Kidney tubule cell (primary cell): Measurements from ENCODE around the gene IRF1.

ENCODE experiments used
- DNase-seq: peaks from one replicate; pipeline ENCODE4 v3.0.0-alpha.2; 2018; ENCODE audit warnings: low spot score

The IRF1 gene

DNA sequence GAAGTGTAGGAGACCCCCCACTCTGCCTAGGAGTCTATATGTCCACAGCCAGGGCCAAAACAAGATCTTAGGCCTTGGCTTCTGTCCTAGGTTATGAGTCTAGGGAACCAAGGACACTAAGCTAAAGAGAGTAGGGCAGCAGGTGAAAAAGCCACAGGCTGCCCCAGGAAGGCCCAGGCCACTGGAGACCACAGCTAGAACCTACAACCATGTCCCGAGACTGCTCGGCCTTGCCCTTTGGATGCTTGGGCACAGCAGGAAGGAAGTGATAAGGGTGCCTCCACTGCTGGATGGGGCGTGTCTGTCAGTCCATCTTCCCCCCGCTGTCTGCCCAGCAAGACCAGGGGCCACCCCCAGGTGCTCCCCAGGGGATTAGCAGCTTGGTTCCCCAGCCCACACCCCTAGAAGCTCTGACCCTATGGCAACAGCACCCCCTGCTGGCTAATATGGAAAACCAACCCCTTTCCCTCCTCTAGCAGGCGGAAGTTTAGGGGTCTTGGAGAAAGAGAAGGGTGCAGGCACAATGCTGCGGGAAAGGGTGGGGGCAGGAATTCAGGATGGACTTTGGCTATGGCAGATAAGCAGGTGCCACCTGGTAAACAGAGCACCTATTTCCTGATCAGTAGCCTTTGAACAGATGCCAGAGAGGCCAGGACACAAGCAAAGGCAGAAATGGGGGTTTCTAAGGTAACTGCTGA is 10.5 kb upstream of the IRF1 start:
- peak; percentile 69 for DNase-seq

DNA sequence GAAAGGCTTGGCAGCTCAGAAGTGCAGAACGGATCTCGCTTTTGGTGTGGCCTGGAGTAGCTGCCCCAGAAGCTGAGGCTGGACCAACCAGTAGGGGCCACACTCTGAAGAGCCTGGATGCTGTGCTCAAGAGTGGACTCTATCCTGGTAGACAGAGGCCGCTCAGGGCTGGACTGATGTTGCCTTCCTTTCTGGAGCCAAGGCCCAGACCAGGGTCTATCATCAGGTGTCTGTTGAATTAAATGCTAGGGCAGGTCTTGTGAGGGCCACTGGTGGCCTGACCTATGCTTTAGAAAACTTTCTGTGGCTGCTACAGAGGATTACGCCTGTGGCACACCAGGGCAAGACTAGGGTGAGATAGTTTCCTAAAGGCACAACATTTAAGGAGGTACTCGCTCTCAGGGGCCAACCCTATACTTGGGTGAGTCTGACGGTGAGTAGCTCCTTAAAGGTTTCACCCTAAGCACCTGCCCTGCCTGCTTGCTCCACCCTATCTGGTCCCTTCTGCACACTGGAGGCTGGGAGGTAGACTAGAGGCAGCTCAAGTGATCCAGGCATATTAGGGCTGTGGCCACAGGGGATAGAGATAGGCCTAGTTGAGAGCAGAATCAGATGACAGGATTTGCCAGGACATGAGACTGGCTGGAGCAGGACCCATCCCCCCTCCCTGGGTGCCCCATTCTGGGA is 9.8 kb upstream of the IRF1 start:
- DNase-seq, result no peak

- peak; percentile 73 for DNase-seq
Measured at GRCh38 chr5:132499440-132500243, 9.1 kb upstream of the IRF1 start.

DNA sequence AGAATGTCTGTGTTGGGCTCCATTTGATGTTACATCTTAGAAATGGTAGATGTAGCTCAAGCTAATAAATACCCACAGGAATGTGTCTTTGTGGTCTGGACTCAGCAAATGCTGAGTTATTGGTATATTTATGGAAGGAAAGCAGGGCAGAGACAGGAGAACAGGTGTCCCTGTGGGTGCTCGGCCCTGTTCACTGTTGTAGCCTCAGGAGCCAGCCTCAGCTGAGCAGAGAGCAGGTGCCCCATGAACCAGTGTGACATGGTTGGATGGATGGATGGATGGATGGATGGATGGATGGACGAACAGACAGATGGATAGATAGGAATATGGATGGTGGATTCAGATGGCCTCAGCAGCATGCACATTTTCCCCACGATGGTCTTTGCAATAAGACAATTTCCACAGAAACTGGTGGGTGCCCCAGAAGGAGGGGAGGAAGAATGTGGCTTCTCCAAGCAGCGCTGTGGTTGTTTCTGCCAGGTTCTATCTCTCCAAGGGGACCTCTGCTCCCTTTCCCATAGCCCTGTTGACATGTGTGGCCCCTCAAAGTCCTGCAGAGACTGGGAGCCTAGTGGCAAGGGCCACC is 8.2 kb upstream of the IRF1 start:
- DNase-seq, result peak; percentile 59

DNA sequence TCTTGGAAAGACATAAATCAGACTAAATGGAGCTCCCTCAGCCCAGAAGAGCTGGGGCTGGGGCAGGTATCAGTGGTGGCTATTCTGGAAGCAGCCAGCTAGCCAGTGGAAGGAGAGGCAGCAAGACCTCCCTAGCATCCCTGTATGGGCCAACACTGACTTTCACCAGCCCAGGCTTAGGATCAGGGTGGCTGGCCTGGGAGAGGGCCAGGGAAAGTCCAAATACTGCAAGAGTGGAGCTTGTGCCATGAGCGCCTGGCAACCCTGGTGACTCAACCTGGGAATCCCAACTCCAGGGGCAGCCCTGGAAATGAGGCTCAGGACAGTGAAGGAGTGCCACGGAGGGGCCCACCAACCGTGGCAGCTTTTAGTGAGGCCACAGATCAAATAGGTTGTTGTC is 7.6 kb upstream of the IRF1 start:
- peak; percentile 96 for DNase-seq

DNA sequence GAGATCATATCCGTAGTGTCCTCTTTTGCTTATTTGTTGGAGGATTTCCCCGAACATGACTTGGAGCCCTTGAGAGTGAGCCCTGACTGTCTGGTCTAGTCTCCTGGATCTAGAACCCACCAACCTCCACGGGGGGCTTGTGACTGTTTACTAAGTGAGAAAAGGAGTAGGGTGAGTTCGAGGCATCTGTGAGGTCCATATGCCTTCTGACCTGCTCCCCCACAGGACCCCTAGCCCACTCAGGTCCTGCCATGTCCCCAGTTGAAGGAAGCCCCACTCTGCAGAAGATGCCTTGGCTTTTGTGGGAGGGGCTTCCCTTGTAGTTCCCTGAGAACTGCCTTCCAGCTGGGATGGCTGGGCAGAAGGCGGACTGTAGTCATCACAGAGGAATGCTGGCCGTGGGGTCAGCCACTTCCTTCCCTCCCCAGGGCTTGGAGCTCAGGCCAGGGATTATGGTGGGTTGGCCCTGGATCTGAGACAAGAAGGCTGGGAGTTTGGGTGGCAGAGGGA is 7.0 kb upstream of the IRF1 start:
- DNase-seq, result peak; percentile 97

- DNase-seq, result peak; percentile 91
Measured at GRCh38 chr5:132496631-132497487, 6.3 kb upstream of the IRF1 start.

DNA sequence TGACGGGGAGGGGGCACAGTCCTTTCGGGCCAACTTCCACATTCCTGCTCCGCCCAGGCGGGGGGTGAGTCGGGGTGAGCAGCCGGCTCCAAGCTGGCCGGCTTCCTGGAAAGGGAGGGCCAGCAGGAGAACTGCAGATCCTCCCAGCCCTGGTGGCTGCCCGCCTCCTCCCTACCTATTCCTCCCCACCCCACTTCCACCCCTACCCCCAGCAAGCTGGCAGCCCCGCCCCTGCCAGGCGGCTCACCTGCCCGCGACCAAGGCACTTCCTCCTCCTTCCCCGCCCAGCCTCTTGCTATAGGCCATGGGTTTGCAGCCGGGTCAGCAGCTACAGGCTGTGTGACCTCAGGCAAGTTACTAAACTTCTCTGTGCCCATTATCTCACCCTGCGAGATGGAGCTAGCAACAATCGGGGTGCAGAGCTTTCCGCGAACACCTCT is 5.6 kb upstream of the IRF1 start:
- peak; percentile 98 for DNase-seq

GRCh38 chr5:132495667-132496190 is 5.2 kb upstream of the IRF1 start:
- DNase-seq, result peak; percentile 80

GRCh38 chr5:132493821-132494220 is 3.2 kb upstream of the IRF1 start:
- no peak for DNase-seq

GRCh38 chr5:132493241-132493640 is 2.7 kb upstream of the IRF1 start:
- no peak for DNase-seq

DNA sequence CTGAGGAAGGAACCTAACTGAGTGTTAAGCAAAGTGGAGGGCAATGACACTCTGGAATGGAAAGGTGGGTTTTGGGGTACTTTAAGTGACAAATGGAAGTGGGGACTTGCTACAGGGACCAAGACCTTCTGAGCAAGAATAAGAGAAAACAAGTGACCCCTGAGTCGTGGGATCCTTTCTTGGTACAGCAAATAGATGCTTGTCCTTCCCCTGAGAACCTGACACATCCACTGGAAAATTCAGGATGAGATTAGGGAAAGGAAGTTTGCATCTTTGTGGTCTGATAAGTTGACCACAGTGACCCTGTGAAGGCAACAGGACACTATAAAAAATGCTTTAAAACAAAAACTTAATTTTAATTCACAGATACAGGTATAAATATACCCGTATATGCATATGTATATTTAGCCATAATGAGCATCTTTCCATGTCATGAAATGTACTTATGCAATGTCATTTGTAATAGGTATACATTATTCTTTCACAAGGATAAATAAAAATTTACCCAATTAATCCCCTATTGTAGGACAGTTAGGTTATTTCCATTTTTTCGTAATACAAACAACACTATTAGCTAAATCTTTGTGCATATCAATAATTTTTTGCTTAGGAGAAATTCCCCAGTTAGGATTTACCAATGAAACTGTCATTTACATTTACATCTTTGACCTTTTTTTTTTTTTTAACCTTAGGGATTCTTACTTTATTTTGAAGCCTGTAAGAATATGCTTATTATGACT is 2.0 kb upstream of the IRF1 start:
- DNase-seq, result no peak

GRCh38 chr5:132491368-132492364 is 1.1 kb upstream of the IRF1 start:
- no peak for DNase-seq

DNA sequence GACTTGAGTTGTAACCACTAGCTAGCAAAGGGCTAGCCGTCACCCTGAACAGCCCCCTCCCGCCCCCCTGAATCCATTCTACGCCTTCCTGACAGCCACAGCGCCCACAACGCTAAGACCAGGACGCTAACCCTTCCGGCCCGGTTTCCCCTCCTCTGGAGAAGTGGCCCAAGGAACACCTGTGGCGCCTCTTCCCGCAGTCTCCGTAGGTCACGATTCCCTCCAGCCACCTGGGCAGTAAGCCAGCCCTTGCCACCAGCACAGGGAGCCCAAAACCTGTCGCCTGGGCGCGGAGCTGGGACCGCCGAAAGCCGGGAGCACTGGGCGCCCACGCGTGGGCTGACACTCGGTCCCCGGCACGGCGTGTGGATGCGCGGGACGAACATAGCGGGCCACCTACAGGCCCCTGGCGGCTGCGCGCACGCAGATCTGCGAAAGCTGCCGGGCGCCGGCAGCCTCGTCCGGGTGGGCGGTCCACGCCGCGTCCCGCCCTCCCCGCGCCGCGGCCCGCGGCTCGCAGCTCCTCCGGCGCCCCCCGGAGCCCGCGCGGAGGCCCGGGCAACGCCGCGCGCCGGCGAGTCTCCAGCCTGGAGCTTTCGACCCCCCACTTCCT is 596 bp downstream of the IRF1 start:
- DNase-seq, result no peak

GRCh38 chr5:132489051-132489770 is 1.4 kb downstream of the IRF1 start:
- no peak for DNase-seq

DNA sequence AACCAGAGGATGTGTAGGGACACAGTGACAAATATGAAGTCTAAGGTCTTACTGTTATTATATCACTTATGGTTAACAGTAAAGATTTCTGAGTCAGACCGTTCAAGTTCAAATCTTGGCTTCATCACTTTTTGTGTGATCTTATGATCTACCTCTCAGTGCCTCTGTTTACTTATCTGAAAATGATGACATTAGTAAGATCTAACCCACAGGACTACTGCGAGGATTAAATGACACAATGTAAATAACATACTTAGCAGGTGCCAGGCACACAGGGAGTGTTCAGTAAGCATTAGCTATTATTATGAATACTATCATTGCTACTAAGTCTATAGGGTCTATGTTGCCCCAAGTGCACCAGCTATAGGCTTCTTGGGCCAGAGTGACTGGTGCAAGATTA is 2.0 kb downstream of the IRF1 start:
- no peak for DNase-seq

DNA sequence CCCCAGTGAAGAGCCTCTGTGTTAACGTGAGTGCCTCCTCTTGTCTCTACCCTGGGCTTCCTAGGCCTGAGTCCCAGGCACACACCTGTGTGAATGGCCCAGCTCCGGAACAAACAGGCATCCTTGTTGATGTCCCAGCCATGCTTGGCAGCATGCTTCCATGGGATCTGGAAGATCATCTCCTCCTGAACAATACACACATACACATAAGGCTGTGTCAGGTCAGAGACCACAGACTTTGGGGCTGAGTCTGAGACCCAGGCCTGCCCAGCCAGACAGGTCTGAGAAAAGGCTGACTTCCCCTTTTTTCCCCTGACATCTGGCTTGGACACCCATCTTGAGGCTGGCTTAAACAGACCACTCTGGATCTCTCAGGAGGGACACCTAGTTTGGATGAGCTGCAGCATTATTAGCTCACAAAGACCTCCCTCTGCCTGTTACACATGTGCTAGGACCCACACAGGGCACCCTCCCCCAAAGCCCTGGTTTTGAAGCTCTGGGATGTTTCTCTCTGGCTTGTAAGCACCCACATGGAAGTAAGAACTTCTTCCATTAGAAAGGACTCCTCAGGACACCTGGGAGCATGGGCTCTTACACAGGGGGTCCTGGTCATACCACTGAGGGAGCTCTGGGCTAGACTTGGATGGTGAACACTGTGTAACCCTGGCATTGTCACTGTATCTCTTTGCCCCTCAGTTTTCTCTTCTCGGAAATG is 2.6 kb downstream of the IRF1 start:
- no peak for DNase-seq

DNA sequence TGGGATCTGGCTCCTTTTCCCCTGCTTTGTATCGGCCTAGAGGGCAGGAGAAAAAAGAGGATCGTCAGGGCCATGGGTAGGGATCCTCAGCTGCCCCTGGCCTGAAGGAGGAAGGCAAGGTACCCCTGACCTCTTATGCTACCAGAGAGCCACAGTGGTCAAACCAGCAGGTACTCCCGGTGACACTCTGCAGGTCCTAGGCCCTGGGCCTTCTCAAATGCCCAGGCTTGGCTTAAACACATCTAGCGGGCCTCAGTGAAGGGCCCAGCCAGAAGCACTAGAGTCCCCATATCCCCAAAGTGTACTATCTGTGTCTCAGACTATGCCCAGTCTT is 3.5 kb downstream of the IRF1 start:
- no peak for DNase-seq
